ENCODE measurements around the gene CAMK4. TPM values are rescaled to one million over a fixed set of nuclear protein-coding genes. Genes with fewer than 3 reads are reported as not detected.

CAMK4 gene
- total RNA-seq, 1 donor from 2014 or later = 106 TPM

DNA sequence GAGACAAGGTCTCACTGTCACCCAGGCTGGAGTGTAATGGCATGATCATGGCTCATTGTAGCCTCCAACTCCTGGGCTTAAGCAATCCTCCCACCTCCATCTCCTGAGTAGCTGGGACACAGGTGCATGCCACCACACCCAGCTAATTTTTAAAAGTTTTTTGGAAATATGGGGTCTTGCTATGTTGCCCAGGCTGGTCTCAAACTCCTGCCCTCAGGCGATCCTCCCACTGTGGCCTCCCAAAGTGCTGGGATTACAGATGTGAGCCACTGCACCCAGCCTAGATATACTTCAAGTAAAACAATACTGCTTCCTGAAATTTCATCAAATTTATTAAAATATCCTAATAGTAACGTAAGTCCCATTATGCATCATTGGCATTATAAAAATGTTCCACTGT, 254.7 kb downstream of the CAMK4 start:
- intact Hi-C loops (cut with micrococcal nuclease) = no loop called here

DNA sequence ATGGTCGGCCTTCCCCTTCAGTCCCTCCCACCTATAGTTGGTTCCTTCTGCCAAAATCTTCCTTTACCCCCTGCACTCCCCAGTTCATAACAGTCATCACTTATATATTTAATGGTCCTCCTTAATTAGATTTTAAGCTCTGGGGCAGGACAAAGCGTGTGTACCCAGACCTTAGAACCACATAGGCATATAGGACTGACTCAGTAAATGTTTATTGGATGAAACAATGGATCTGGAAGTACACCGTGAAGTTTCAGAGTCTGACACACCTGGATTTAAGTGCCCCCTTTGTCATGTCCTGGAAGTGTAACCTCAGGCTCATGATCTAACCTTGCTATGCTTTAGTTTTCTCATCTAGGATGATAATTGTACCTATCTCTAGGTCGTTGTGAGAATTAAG, 256.2 kb downstream of the CAMK4 start:
- intact Hi-C loops (cut with micrococcal nuclease) = no loop called here

DNA sequence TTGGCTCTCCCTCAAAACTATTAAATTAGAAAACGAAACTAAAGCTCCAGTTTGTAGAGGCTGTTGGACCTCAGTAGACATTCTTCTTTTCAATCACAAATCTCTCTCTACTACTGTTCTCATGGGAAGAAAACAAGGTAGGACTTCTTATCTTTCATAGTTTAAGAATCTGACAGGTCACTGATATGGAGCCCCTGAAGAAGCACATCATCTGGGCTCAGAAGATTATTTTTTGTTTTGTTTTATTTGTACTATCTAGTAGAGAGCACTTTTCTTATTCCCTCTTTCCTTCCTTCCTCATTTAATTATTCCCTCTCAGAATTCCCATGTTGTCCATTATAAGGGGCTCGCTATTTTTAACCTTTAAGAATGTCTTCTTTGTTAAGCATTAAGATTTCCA, 261.9 kb downstream of the CAMK4 start:
- intact Hi-C loops (cut with micrococcal nuclease) = no loop called here

DNA sequence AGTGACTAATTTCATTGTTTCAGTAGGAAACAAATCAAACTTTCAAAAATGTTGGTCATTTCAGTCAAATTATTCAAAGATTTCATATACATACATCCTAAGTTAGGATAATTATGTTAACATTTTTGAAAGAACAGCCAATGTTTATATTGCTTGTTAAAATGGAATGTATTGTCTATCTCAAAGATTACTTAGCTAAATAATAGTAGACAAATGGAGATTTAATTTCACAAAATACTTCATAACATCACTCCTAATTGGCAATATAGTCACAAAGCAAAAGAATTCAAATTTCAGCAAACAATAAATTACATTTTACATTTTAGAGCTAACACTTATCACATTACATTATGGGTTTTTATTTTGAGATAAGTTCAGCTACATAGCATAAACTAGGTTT, 262.7 kb downstream of the CAMK4 start:
- intact Hi-C loops (cut with micrococcal nuclease) = no loop called here

DNA sequence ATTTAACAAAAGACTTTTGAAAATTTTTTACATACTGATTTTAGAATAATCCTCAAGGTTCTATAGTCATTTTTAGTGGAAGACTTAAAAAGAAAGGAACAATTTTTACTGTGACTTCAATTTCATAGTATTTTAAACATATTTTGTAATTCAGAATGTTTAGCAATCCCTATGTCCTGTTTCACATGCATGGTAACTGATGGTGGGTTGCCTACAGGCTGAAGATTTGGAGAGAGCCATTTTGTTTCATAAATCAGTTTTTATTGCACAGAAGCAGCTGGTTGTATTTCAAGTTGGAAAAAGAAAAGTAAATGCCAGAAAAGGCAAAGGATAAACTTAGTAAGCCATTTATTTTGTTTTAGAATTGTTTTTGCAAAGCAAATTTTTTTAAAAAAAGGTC, 264.2 kb downstream of the CAMK4 start:
- intact Hi-C loops (cut with micrococcal nuclease) = no loop called here

GRCh38 chr5:111493031-111493430, 268.8 kb downstream of the CAMK4 start:
- intact Hi-C loops (cut with micrococcal nuclease) = no loop called here

- intact Hi-C loops (cut with micrococcal nuclease) = no loop called here
Observed at GRCh38 chr5:111494355-111494999, 270.3 kb downstream of the CAMK4 start.

GRCh38 chr5:111495159-111495558, 271.0 kb downstream of the CAMK4 start:
- intact Hi-C loops (cut with micrococcal nuclease) = no loop called here

- intact Hi-C loops (cut with micrococcal nuclease) = no loop called here
Observed at GRCh38 chr5:111498346-111498745, 274.2 kb downstream of the CAMK4 start.

DNA sequence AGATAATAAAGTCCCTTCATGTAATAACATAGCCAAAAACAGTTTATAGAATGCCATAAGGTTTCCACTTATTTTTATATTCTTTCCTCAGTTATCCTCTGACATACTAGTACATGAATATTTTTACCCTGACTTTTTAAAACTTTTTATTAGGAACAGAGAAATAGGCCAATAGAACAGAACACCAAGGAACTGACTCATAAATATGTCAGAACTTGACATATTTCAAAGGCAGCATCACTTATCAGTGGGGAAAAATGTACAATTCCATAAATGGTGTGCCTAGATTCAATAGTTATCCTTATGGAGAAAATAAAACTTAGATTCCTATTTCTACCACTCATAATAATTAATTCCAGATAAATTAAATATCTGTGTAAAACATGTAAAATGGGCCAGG, 278.8 kb downstream of the CAMK4 start:
- intact Hi-C loops (cut with micrococcal nuclease) = no loop called here

DNA sequence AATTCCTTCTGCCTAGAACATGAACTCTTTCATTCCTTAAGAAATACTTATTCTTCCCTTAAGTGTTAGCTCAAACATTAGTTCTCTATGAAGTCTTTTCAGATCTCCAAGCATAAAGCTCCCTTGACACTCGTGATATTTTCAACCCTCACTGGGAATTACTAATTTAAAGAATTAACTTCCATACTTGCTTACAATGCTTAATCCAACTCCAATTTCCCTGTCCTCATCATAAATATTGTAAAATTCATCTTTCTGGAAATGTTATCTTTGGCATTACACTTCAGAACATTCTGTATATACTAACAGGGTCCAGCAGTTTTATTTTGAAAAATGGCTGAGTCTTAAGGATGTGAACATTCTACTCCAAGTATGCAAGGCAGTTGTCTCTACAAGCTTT, 280.9 kb downstream of the CAMK4 start:
- intact Hi-C loops (cut with micrococcal nuclease) = no loop called here

GRCh38 chr5:111507276-111507675, 283.1 kb downstream of the CAMK4 start:
- intact Hi-C loops (cut with micrococcal nuclease) = no loop called here

DNA sequence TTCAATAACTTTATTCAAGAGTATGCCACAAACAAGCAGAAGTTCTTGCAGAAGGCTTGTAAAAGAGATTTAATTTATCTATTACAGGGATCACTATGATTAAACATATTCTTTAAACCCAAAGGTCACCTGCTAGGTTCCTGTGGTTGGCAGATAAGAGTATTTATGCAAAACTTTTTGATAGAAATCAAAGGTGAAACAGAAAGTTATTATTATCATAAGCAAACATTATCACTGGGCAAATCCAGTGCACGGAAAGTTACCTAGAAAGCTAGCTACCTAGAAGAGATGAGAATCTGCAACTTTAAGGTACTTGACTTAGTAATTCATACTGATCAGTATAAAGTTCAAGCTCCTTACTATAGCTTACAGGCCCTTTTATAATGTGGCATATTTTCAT, 284.9 kb downstream of the CAMK4 start:
- intact Hi-C loops (cut with micrococcal nuclease) = no loop called here

GRCh38 chr5:111511174-111511830, 287.1 kb downstream of the CAMK4 start:
- intact Hi-C loops (cut with micrococcal nuclease) = loop anchor here (5.0 to 10.0 kb wide), 4 partner anchors 177 to 1411 kb away; partner anchors contain the start of genes REEP5 and SLC25A46

DNA sequence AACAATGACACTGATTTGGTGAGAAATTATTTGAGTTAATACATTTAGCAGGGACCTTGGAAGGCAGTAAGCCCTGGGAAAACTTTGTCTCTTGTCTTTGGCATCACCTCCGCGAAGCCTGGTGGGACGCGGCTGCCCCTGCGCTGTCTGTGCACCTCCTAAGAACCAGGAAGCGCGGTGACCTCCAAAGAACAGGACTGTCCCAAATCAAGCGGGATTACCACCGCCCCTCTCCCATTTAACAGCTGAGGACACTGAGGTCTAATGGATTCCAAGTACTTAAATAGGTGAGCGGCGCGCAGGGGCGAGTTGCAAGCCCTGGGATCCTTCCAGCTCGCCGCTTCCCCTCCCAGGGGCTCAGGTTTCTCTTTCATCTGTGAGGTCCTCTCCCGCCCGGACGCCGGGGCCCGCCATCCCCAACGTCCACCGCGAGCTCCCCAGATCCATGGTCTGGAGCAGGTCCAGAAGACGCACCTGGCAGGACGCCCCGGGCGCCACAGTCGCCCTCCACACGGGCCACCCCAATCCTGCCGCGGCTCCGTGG, 287.7 kb downstream of the CAMK4 start:
- intact Hi-C loops (cut with micrococcal nuclease) = loop anchor here (1.0 to 10.0 kb wide), 9 partner anchors 18 to 1410 kb away; partner anchors contain the start of genes NREP, REEP5, SLC25A46 and WDR36

- intact Hi-C loops (cut with micrococcal nuclease) = loop anchor here (1.0 to 10.0 kb wide), 9 partner anchors 18 to 1410 kb away; partner anchors contain the start of genes NREP, REEP5, SLC25A46 and WDR36
Observed at GRCh38 chr5:111512375-111513130, 288.4 kb downstream of the CAMK4 start, which contains the start of gene STARD4. TSS of gene STARD4 (minus strand) at chr5:111512535. CDS start at chr5:111507433, 5,102 bp downstream.

DNA sequence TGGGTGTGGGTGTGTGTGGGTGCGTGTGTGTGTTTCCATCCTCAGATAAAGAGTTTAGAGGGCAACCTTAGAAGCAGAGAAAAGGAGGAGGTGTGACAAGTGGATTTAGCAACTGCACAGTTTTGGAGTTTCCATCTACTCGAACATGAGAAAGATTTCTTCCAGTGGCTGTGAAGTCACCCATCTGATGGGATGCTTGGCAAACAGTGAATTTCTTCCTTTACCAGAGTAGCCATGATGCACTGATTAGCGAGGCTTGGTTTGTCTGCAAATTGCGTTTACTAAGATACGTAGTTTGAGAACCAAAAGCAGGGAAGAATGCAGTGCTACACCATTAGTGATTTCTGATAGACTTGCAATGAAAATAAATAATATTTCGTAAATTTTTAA, 288.9 kb downstream of the CAMK4 start:
- intact Hi-C loops (cut with micrococcal nuclease) = loop anchor here (2.0 to 10.0 kb wide), 6 partner anchors 178 to 1409 kb away; partner anchors contain the start of genes REEP5, SLC25A46 and WDR36

- intact Hi-C loops (cut with micrococcal nuclease) = loop anchor here (5.0 to 10.0 kb wide), 4 partner anchors 179 to 1408 kb away; partner anchors contain the start of genes REEP5 and SLC25A46
Observed at GRCh38 chr5:111514087-111514486, 289.9 kb downstream of the CAMK4 start.

DNA sequence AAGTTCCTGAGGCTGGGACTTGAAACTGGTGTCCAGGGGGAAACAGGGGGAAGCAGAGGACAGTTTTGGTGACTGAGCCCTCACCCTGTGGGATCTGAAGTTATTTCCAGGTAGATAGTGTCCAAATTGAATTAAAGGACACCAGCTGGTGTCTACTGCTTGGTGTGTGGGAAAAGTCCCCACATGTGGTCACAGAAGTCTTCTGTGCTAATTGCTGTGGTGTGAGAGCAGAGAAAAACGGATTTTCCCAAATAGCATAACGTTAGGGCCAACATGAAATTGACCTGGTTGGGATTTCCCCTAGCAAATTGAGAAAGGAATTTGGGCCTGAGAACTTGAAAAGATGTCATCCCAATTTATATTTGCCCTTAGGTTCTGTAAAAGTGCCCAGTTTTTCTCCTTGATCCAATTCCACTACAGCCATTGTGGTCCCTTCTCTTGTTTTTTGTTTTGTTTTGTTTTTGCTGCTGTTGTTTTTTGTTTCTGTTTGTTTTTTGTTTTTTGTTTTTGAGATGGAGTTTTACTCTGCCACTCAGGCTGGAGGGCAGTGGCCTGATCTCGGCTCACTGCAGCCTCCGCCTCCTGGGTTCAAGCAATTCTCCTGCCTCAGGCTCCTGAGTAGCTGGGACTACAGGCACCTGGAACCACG, 293.8 kb downstream of the CAMK4 start:
- intact Hi-C loops (cut with micrococcal nuclease) = loop anchor here (10.0 kb wide), 2 partner anchors 183 to 363 kb away; no protein-coding TSS in a partner anchor

DNA sequence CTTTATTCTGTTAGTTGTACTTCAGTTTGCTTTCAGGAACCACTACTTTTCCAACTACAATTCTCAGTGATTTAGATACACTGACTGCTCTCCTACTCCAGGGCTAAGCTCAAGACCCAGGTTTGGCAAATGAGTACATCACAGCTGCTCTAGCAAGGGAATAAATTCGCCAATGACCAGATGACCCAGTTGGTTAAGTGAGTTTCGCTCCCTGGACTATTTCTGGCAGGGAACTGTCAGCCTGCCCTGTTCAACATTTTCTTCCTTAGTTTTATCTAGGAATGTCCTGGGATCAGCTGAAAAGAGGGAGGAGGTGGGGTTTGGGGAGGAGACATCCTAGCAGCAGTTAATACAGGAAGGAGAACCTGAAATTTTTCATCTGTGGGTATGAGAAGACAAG, 294.6 kb downstream of the CAMK4 start:
- intact Hi-C loops (cut with micrococcal nuclease) = loop anchor here (10.0 kb wide), 2 partner anchors 184 to 364 kb away; no protein-coding TSS in a partner anchor

DNA sequence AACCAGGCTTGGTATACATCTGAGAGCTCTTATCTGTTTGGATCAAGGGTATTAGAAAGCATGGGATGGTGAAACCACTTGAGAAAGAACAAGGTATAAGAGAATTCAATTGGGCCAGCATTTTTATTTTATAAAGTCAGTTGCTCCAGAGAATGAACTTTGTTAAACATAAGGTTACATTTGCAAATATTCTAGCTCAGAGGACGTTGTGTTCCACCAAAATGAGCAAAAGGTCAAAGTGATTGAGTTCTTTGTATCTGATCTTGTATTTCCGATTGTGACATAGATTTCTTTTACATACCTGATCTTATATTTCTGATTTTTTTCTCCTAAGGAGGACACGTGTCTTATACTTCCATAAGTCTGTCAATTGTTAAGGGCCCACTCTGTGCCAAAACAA, 296.7 kb downstream of the CAMK4 start:
- intact Hi-C loops (cut with micrococcal nuclease) = no loop called here

Data from T-helper 2 cell treated with Interferon-gamma antibody and Interleukin-4, amounts not matched to agents 100 ng/mL and 5 ng/mL, for 36 hours (primary cell).